Activated T-helper 1 cell treated with anti-CD3 and anti-CD28 coated beads, Interleukin-2, amount 50 U/mL, for 16 hours (primary cell): ENCODE results near the gene CDCA8.

Experiments used
- DNase-seq, 2 donors: peaks; one replicate each; pipeline ENCODE4 v3.0.0-alpha.2; 2020; ENCODE audit warnings: low read depth in 1 of 2, low spot score in 1 of 2

Gene CDCA8

GRCh38 chr1:37692078-37692833, at the start of gene CDCA8:
CDCA8 (plus strand) TSS chr1:37692516; CDS start chr1:37692691, 175 bp downstream.
- DNase-seq: peak; percentile 97 to 98

GRCh38 chr1:37647281-37647680, 45.0 kb upstream of the CDCA8 start:
- no peak for DNase-seq

- no peak for DNase-seq
Measured at GRCh38 chr1:37650173-37650572, 42.1 kb upstream of the CDCA8 start.

- DNase-seq: no peak
Measured at GRCh38 chr1:37650721-37651120, 41.6 kb upstream of the CDCA8 start.

GRCh38 chr1:37651803-37652202, 40.5 kb upstream of the CDCA8 start:
- no peak for DNase-seq

- no peak for DNase-seq
Measured at GRCh38 chr1:37652976-37653375, 39.3 kb upstream of the CDCA8 start.

GRCh38 chr1:37653906-37654305, 38.4 kb upstream of the CDCA8 start:
- no peak for DNase-seq

GRCh38 chr1:37655274-37655673, 37.0 kb upstream of the CDCA8 start:
- DNase-seq: no peak

GRCh38 chr1:37656026-37656425, 36.3 kb upstream of the CDCA8 start:
- no peak for DNase-seq

GRCh38 chr1:37656881-37657280, 35.4 kb upstream of the CDCA8 start:
- DNase-seq: no peak

GRCh38 chr1:37657620-37658412, 34.5 kb upstream of the CDCA8 start:
- DNase-seq: no peak

GRCh38 chr1:37658486-37658885, 33.8 kb upstream of the CDCA8 start:
- no peak for DNase-seq

GRCh38 chr1:37660664-37661063, 31.7 kb upstream of the CDCA8 start:
- no peak for DNase-seq

GRCh38 chr1:37661401-37661800, 30.9 kb upstream of the CDCA8 start:
- DNase-seq: no peak

- no peak for DNase-seq
Measured at GRCh38 chr1:37662031-37662755, 30.1 kb upstream of the CDCA8 start.

GRCh38 chr1:37663426-37664000, 28.8 kb upstream of the CDCA8 start:
- DNase-seq: no peak

GRCh38 chr1:37666241-37666867, 26.0 kb upstream of the CDCA8 start:
- DNase-seq: no peak

- DNase-seq: no peak
Measured at GRCh38 chr1:37667023-37667671, 25.2 kb upstream of the CDCA8 start.

GRCh38 chr1:37670133-37670532, 22.2 kb upstream of the CDCA8 start:
- DNase-seq: no peak

GRCh38 chr1:37671261-37671660, 21.1 kb upstream of the CDCA8 start:
- DNase-seq: no peak
